Neural progenitor cell (in vitro differentiated cells): ENCODE results near the gene CEP131.

ENCODE experiments used
- EZH2phosphoT487 ChIP-seq: fragments of 200-600 bp; sonication (generic); IDR thresholded peaks from 2 replicates; pipeline ENCODE4 v1.6.1; 2017; ENCODE audit warnings: antibody characterized with exemption
- TF ChIP-seq, protein P1 (sequence below): fragments of 200-600 bp; sonication (generic); IDR thresholded peaks from 2 replicates; pipeline ENCODE4 v1.5.1; 2017; ENCODE audit warnings: antibody characterized with exemption, mild to moderate bottlenecking

DNA sequence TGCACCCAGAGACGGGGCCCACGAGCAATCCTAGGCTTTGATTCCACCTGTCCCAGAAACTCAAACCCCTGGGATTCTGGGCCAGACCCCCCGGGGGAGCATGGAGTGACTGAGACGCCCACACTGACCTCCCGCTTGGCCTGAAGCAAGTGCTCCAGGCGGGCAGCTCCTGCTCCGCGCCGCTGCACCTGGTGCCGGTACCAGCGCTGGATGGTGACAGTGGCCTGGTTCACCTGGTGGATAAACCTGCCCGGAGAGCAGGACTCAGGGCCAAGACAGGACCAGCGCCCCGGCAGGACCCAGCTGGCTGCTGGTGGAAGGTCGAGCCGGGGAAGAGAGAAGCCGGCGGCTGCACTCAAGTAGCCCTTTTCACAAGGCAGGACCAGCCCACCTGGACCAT lies 22.6 kb downstream of the CEP131 start:
- TF ChIP-seq, protein P1, sequence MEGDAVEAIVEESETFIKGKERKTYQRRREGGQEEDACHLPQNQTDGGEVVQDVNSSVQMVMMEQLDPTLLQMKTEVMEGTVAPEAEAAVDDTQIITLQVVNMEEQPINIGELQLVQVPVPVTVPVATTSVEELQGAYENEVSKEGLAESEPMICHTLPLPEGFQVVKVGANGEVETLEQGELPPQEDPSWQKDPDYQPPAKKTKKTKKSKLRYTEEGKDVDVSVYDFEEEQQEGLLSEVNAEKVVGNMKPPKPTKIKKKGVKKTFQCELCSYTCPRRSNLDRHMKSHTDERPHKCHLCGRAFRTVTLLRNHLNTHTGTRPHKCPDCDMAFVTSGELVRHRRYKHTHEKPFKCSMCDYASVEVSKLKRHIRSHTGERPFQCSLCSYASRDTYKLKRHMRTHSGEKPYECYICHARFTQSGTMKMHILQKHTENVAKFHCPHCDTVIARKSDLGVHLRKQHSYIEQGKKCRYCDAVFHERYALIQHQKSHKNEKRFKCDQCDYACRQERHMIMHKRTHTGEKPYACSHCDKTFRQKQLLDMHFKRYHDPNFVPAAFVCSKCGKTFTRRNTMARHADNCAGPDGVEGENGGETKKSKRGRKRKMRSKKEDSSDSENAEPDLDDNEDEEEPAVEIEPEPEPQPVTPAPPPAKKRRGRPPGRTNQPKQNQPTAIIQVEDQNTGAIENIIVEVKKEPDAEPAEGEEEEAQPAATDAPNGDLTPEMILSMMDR = no peak
- no peak for TF ChIP-seq EZH2phosphoT487
